ENCODE results near the gene DARS2. TPM values are rescaled to one million over a fixed set of nuclear protein-coding genes. Genes with fewer than 3 reads are reported as not detected.

DARS2 gene
- total RNA-seq, 1 donor from 2014 or later, result 9.5 TPM

- no peak for DNase-seq (ENCODE audit: low spot score)
- Mint-ChIP-seq H3K4me3 (ENCODE audit: unreplicated experiment) (no peak overlapping the region), H3K9me3 (ENCODE audit: low read depth) (no peaks in the 10 kb centered on the region), H3K27ac (ENCODE audit: unreplicated experiment) (no peak overlapping the region), H3K36me3 (ENCODE audit: low read depth) (peaks cover 18% of the 10 kb centered on the region), H3K4me1 (ENCODE audit: low read depth) (no peaks in the 10 kb centered on the region), H3K27me3 (ENCODE audit: low read depth) (no peaks in the 10 kb centered on the region)
- no peak for TF ChIP-seq CTCF (IDR thresholded peaks at IDR 0.05)
Measured at GRCh38 chr1:173888749-173889148, 64.3 kb downstream of the DARS2 start.

GRCh38 chr1:173889885-173890284, 65.4 kb downstream of the DARS2 start:
- Mint-ChIP-seq H3K4me3 (ENCODE audit: unreplicated experiment) (no peak overlapping the region), H3K36me3 (ENCODE audit: low read depth) (peaks cover 22% of the 10 kb centered on the region), H3K27me3 (ENCODE audit: low read depth) (no peaks in the 10 kb centered on the region), H3K9me3 (ENCODE audit: low read depth) (no peaks in the 10 kb centered on the region), H3K27ac (ENCODE audit: unreplicated experiment) (no peak overlapping the region), H3K4me1 (ENCODE audit: low read depth) (no peaks in the 10 kb centered on the region)
- TF ChIP-seq CTCF (IDR thresholded peaks at IDR 0.05), result no peak
- no peak for DNase-seq (ENCODE audit: low spot score)

GRCh38 chr1:173893611-173894010, 69.1 kb downstream of the DARS2 start:
- no peaks in the 10 kb centered on the region for H3K27me3 Mint-ChIP-seq (ENCODE audit: low read depth)
- no peak for TF ChIP-seq CTCF (IDR thresholded peaks at IDR 0.05)
- peaks cover 6% of the 10 kb centered on the region for H3K36me3 Mint-ChIP-seq (ENCODE audit: low read depth)
- no peaks in the 10 kb centered on the region for H3K4me1 Mint-ChIP-seq (ENCODE audit: low read depth)
- no peaks in the 10 kb centered on the region for H3K9me3 Mint-ChIP-seq (ENCODE audit: low read depth)
- no peak overlapping the region for H3K27ac Mint-ChIP-seq (ENCODE audit: unreplicated experiment)
- DNase-seq (ENCODE audit: low spot score), result no peak
- no peak overlapping the region for H3K4me3 Mint-ChIP-seq (ENCODE audit: unreplicated experiment)

GRCh38 chr1:173894189-173894588, 69.7 kb downstream of the DARS2 start:
- TF ChIP-seq CTCF (IDR thresholded peaks at IDR 0.05), result no peak
- Mint-ChIP-seq H3K36me3 (ENCODE audit: low read depth) (peaks cover 6% of the 10 kb centered on the region), H3K27me3 (ENCODE audit: low read depth) (no peaks in the 10 kb centered on the region), H3K9me3 (ENCODE audit: low read depth) (no peaks in the 10 kb centered on the region), H3K4me1 (ENCODE audit: low read depth) (no peaks in the 10 kb centered on the region), H3K4me3 (ENCODE audit: unreplicated experiment) (no peak overlapping the region), H3K27ac (ENCODE audit: unreplicated experiment) (no peak overlapping the region)
- no peak for DNase-seq (ENCODE audit: low spot score)

GRCh38 chr1:173900427-173900826, 76.0 kb downstream of the DARS2 start:
- Mint-ChIP-seq H3K4me3 (ENCODE audit: unreplicated experiment) (no peak overlapping the region), H3K9me3 (ENCODE audit: low read depth) (no peaks in the 10 kb centered on the region), H3K4me1 (ENCODE audit: low read depth) (no peaks in the 10 kb centered on the region), H3K27ac (ENCODE audit: unreplicated experiment) (no peak overlapping the region), H3K36me3 (ENCODE audit: low read depth) (peaks cover 2% of the 10 kb centered on the region), H3K27me3 (ENCODE audit: low read depth) (no peaks in the 10 kb centered on the region)
- TF ChIP-seq CTCF (IDR thresholded peaks at IDR 0.05), result no peak
- DNase-seq (ENCODE audit: low spot score), result no peak
